Esophagus squamous epithelium (tissue), 4 donors: ENCODE measurements around the gene BFAR.
A peak's percentile ranks its signal among the peaks of the same experiment; 100 is the strongest.

Source experiments
- POLR2A ChIP-seq, 4 donors: fragments of 450-650 bp; IDR thresholded peaks; one replicate each; pipeline ENCODE4 v1.6.1; 2017; ENCODE audit warnings: antibody characterized with exemption in 4 of 4, mild to moderate bottlenecking in 4 of 4, moderate library complexity in 3 of 4
- TF ChIP-seq, protein P1 (sequence below), 6 experiments: fragments of 450-650 bp in 4 of 6; fragments of 200-600 bp in 2 of 6; sonication (generic) in 2 of 6; IDR thresholded peaks; one replicate each; pipeline ENCODE4 v1.5.1; 2016 to 2019; ENCODE audit warnings: antibody characterized with exemption in 6 of 6, mild to moderate bottlenecking in 4 of 6, moderate library complexity in 4 of 6

DNA sequence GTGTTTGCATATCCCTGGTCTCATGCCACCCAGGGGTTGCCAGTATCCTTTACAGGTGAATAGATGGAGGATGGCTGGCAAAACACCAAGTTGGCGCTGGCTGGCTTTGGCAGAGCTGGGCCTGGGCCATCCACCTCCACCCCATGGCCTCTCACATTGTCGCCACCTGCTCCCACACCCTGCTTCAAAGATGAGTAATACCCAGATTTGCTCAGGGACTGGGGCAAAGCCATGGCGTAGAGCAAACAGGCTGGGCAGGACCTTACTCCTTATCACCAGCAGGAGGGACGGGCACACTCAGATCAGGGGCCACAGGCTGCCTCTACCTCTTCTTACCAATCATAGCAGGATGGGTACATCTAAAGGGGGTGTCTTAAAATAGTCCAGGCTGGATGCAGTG is 37.0 kb downstream of the BFAR start:
- TF ChIP-seq, protein P1, sequence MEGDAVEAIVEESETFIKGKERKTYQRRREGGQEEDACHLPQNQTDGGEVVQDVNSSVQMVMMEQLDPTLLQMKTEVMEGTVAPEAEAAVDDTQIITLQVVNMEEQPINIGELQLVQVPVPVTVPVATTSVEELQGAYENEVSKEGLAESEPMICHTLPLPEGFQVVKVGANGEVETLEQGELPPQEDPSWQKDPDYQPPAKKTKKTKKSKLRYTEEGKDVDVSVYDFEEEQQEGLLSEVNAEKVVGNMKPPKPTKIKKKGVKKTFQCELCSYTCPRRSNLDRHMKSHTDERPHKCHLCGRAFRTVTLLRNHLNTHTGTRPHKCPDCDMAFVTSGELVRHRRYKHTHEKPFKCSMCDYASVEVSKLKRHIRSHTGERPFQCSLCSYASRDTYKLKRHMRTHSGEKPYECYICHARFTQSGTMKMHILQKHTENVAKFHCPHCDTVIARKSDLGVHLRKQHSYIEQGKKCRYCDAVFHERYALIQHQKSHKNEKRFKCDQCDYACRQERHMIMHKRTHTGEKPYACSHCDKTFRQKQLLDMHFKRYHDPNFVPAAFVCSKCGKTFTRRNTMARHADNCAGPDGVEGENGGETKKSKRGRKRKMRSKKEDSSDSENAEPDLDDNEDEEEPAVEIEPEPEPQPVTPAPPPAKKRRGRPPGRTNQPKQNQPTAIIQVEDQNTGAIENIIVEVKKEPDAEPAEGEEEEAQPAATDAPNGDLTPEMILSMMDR (IDR thresholded peaks at IDR 0.05): peak in 2 of 6 experiments; percentile 21 to 51
- TF ChIP-seq POLR2A (IDR thresholded peaks at IDR 0.05): no peak
